ENCODE measurements around the gene GUCY2D. TPM values are rescaled to one million over a fixed set of nuclear protein-coding genes. Genes with fewer than 3 reads are reported as not detected.

GUCY2D gene
- polyA plus RNA-seq, 1 donor from 2014 or later, result 0.07 TPM

- no peaks in the 10 kb centered on the region for H3K79me2 ChIP-seq (replicated peaks; ENCODE audit: insufficient read depth, low read length)
- no peak for TF ChIP-seq POLR2AphosphoS5 (IDR thresholded peaks at IDR 0.05)
- TF ChIP-seq TAF1 (IDR thresholded peaks at IDR 0.05; ENCODE audit: low read depth), result no peak
- no peak for TF ChIP-seq REST (IDR thresholded peaks at IDR 0.05; ENCODE audit: borderline replicate concordance)
- no peak for TF ChIP-seq MXI1 (conservative IDR thresholded peaks at IDR 0.05; ENCODE audit: poor library complexity, severe bottlenecking)
- TF ChIP-seq RAD21 (conservative IDR thresholded peaks at IDR 0.05), result no peak
- no peak for TF ChIP-seq SMC3 (conservative IDR thresholded peaks at IDR 0.05; ENCODE audit: poor library complexity)
- no peak for TF ChIP-seq EP300 (conservative IDR thresholded peaks at IDR 0.05; ENCODE audit: poor library complexity, severe bottlenecking)
- no peak for TF ChIP-seq EZH2 (IDR thresholded peaks at IDR 0.05; ENCODE audit: borderline replicate concordance, insufficient read depth, low read length, poor library complexity, severe bottlenecking)
- no peak for TF ChIP-seq CTCF (IDR thresholded peaks at IDR 0.05; ENCODE audit: poor library complexity, severe bottlenecking)
- H3F3A ChIP-seq (ENCODE audit: insufficient read depth, low read length, poor library complexity, severe bottlenecking), result no peaks in the 10 kb centered on the region
- no peak overlapping the region for H2AFZ ChIP-seq (ENCODE audit: low read depth, low read length)
- H3K27ac ChIP-seq (ENCODE audit: low read length), result no peak overlapping the region
- peaks cover under 1% of the 10 kb centered on the region for H3K27me3 ChIP-seq (ENCODE audit: insufficient read depth, low read depth, low read length)
- no peaks in the 10 kb centered on the region for H3K9me3 ChIP-seq (ENCODE audit: low read length)
- no peak overlapping the region for H3K9ac ChIP-seq (ENCODE audit: low read length)
- no peak overlapping the region for H3K4me3 ChIP-seq (ENCODE audit: low read length)
- H3K9me2 ChIP-seq (ENCODE audit: insufficient read depth, low read length), result no peaks in the 10 kb centered on the region
- no peaks in the 10 kb centered on the region for H4K20me1 ChIP-seq (ENCODE audit: insufficient read depth)
- H3K36me3 ChIP-seq (ENCODE audit: insufficient read depth, low read length), result no peaks in the 10 kb centered on the region
- H3K4me2 ChIP-seq (ENCODE audit: low read length), result no peak overlapping the region
Measured at GRCh38 chr17:8053600-8053999, 51.2 kb downstream of the GUCY2D start.

- H3K79me2 ChIP-seq (replicated peaks; ENCODE audit: insufficient read depth, low read length), result no peaks in the 10 kb centered on the region
- TF ChIP-seq POLR2AphosphoS5 (IDR thresholded peaks at IDR 0.05) (no peak), MXI1 (conservative IDR thresholded peaks at IDR 0.05; ENCODE audit: poor library complexity, severe bottlenecking) (no peak), TAF1 (IDR thresholded peaks at IDR 0.05; ENCODE audit: low read depth) (no peak), SMC3 (conservative IDR thresholded peaks at IDR 0.05; ENCODE audit: poor library complexity) (no peak), REST (IDR thresholded peaks at IDR 0.05; ENCODE audit: borderline replicate concordance) (no peak), RAD21 (conservative IDR thresholded peaks at IDR 0.05) (no peak), EP300 (conservative IDR thresholded peaks at IDR 0.05; ENCODE audit: poor library complexity, severe bottlenecking) (no peak), EZH2 (IDR thresholded peaks at IDR 0.05; ENCODE audit: borderline replicate concordance, insufficient read depth, low read length, poor library complexity, severe bottlenecking) (no peak), CTCF (IDR thresholded peaks at IDR 0.05; ENCODE audit: poor library complexity, severe bottlenecking) (no peak)
- H3K27ac ChIP-seq (ENCODE audit: low read length), result no peak overlapping the region
- H3K36me3 ChIP-seq (ENCODE audit: insufficient read depth, low read length), result no peaks in the 10 kb centered on the region
- H3K4me2 ChIP-seq (ENCODE audit: low read length), result no peak overlapping the region
- peaks cover 21% of the 10 kb centered on the region for H3K27me3 ChIP-seq (ENCODE audit: insufficient read depth, low read depth, low read length)
- H3K9me3 ChIP-seq (ENCODE audit: low read length), result no peaks in the 10 kb centered on the region
- H3F3A ChIP-seq (ENCODE audit: insufficient read depth, low read length, poor library complexity, severe bottlenecking), result no peaks in the 10 kb centered on the region
- no peak overlapping the region for H3K9ac ChIP-seq (ENCODE audit: low read length)
- H3K4me3 ChIP-seq (ENCODE audit: low read length), result no peak overlapping the region
- no peaks in the 10 kb centered on the region for H3K9me2 ChIP-seq (ENCODE audit: insufficient read depth, low read length)
- H2AFZ ChIP-seq (ENCODE audit: low read depth, low read length), result no peak overlapping the region
- H4K20me1 ChIP-seq (ENCODE audit: insufficient read depth), result no peaks in the 10 kb centered on the region
Measured at GRCh38 chr17:8055851-8056231, 53.4 kb downstream of the GUCY2D start.

Measured in neural cell (in vitro differentiated cells).